BJ (cell line): Measurements from ENCODE around the gene CHST5. TPM values are rescaled to one million over a fixed set of nuclear protein-coding genes. Genes with fewer than 3 reads are reported as not detected.
"Not testable (repeated sequence)": the region's sequence is repeated elsewhere in the genome, so short reads cannot be mapped to it uniquely, and the experiment has no call there.

Experiments used
- CTCF ChIA-PET: fragments of 350-600 bp; formaldehyde crosslinking; extraction: SDS; loops from one replicate; lab custom pipeline; 2021; ENCODE audit warnings: antibody characterized with exemption, inconsistent platforms; lab: Yijun Ruan, JAX
- POLR2A ChIA-PET: fragments of 300-600 bp; sonication (Branson Sonifier 250); formaldehyde crosslinking; extraction: SDS; loops from one replicate; lab custom pipeline; 2021; ENCODE audit warnings: antibody characterized with exemption; lab: Charles Lee
- DNase-seq: peaks from one replicate; pipeline ENCODE4 v3.0.0-alpha.2; 2011; ENCODE audit warnings: low read depth
- H3K27me3 ChIP-seq: 2 replicates; pipeline ENCODE4 v1.6.0; 2011; ENCODE audit warnings: low read length; ENCODE audit not compliant: control insufficient read depth, insufficient read depth
- H3K36me3 ChIP-seq: 2 replicates; pipeline ENCODE4 v1.5.1; 2011; ENCODE audit warnings: low read length; ENCODE audit not compliant: control insufficient read depth, insufficient read depth
- H3K4me3 ChIP-seq: 2 replicates; pipeline ENCODE4 v1.5.1; 2011; ENCODE audit warnings: low read depth, mild to moderate bottlenecking, control low read depth, low read length
- CTCF ChIP-seq: IDR thresholded peaks from 2 replicates; pipeline ENCODE4 v1.5.1; 2011; ENCODE audit warnings: low read depth, mild to moderate bottlenecking, control low read depth, inconsistent platforms, low read length, moderate library complexity; ENCODE audit not compliant: insufficient read depth
- polyA plus RNA-seq: library from polyadenylated mRNA; depleted of rRNA; stranded (reverse); fragments of >200 nt; gene quantifications from 2 replicates; pipeline ENCODE4 v1.2.3, GENCODE V29; 2011

CHST5 gene
- polyA plus RNA-seq, 1 experiment, result not detected

- Histone ChIP-seq H3K27me3 (peaks cover 1% of the 10 kb centered on the region; the same call in 1 of the 2 replicates), H3K36me3 (no peaks in the 10 kb centered on the region), H3K4me3 (peak overlapping the region; percentile 81)
- CTCF ChIA-PET, result interaction anchor here (0.8 kb wide), 1 partner anchor 10 kb away, joined by 4 read pairs; no protein-coding TSS in a partner anchor
- POLR2A ChIA-PET, result interaction anchor here (0.6 kb wide), 1 partner anchor 114 kb away, joined by 3 read pairs; no protein-coding TSS in a partner anchor
- TF ChIP-seq CTCF, result no peak
- peak; percentile 33 for DNase-seq
These were observed 19.4 kb upstream of the CHST5 start for GRCh38 chr16:75555213-75555706.

GRCh38 chr16:75552951-75553350 lies 17.0 kb upstream of the CHST5 start:
- Histone ChIP-seq H3K4me3 (no peak overlapping the region), H3K36me3 (no peaks in the 10 kb centered on the region), H3K27me3 (no peaks in the 10 kb centered on the region)
- no peak for DNase-seq
- TF ChIP-seq CTCF, result no peak
- ChIA-PET POLR2A (no interaction called here), CTCF (interaction anchor here (0.6 to 1.9 kb wide), 2 partner anchors 27 to 36 kb away, joined by 6 to 11 read pairs; no protein-coding TSS in a partner anchor)

- ChIA-PET POLR2A (no interaction called here), CTCF (interaction anchor here (0.8 to 2.7 kb wide), 5 partner anchors 13 to 80 kb away, joined by 3 to 12 read pairs (median 6); no protein-coding TSS in a partner anchor)
- H3K36me3 ChIP-seq, result no peaks in the 10 kb centered on the region
- no peak for DNase-seq
- no peaks in the 10 kb centered on the region for H3K27me3 ChIP-seq
- H3K4me3 ChIP-seq, result no peak overlapping the region
- peak; percentile 27 for TF ChIP-seq CTCF
These were observed 14.3 kb upstream of the CHST5 start for GRCh38 chr16:75550211-75550662.

- H3K27me3 ChIP-seq, DNase-seq, H3K4me3 ChIP-seq, H3K36me3 ChIP-seq, POLR2A ChIA-PET: not testable (repeated sequence)
- CTCF ChIA-PET, result interaction anchor here (1.0 kb wide), 1 partner anchor 31 kb away, joined by 3 read pairs; no protein-coding TSS in a partner anchor
These were observed 12.5 kb upstream of the CHST5 start for GRCh38 chr16:75548456-75548855.

GRCh38 chr16:75546293-75546692 lies 10.4 kb upstream of the CHST5 start:
- POLR2A ChIA-PET, result interaction anchor here (0.7 kb wide), 1 partner anchor 10 kb away, joined by 6 read pairs; the partner anchor contains the start of gene TMEM231
- peaks cover 2% of the 10 kb centered on the region for H3K36me3 ChIP-seq
- DNase-seq, result no peak
- H3K27me3 ChIP-seq, result no peaks in the 10 kb centered on the region
- CTCF ChIA-PET, result no interaction called here
- no peak for TF ChIP-seq CTCF
- no peak overlapping the region for H3K4me3 ChIP-seq

- H3K27me3 ChIP-seq, H3K4me3 ChIP-seq, CTCF ChIA-PET, H3K36me3 ChIP-seq, POLR2A ChIA-PET, DNase-seq: not testable (repeated sequence)
These were observed 10.0 kb upstream of the CHST5 start for GRCh38 chr16:75545879-75546278.

- H3K27me3 ChIP-seq, CTCF ChIA-PET, DNase-seq, H3K36me3 ChIP-seq, POLR2A ChIA-PET, H3K4me3 ChIP-seq: not testable (repeated sequence)
These were observed 6.6 kb upstream of the CHST5 start for GRCh38 chr16:75542462-75542861.
